Posterior vena cava (tissue), 2 donors: ENCODE measurements around the gene IL16. TPM values are rescaled to one million over a fixed set of nuclear protein-coding genes. Genes with fewer than 3 reads are reported as not detected.
A peak's percentile ranks its signal among the peaks of the same experiment; 100 is the strongest.
"Not testable (repeated sequence)": the region's sequence is repeated elsewhere in the genome, so short reads cannot be mapped to it uniquely, and the experiment has no call there.

Source experiments
- DNase-seq: peaks from one replicate; pipeline ENCODE4 v3.0.0-alpha.2; 2020; ENCODE audit warnings: low spot score
- intact Hi-C, 2 donors: fragments of 100-400 bp; cut with DNase I; formaldehyde crosslinking; loops; one replicate each; pipeline versions ENCODE4 v1.14.1 to v1.14.2; 2022 to 2023
- total RNA-seq, 2 donors: library from RNA; stranded (reverse); fragmentation: NEBNext Ultra II Directional; extraction: Animal tissue kit (Norgen Biotek cat#: 25700); gene quantifications; one replicate each; pipeline ENCODE4 v1.2.1, GENCODE V29; 2021
- donor health status: DM: yes; HTN: yes; CAD: no.
- donor health status: DM: yes; HTN: yes; CAD: no.

IL16 gene
- total RNA-seq, 2 donors from 2014 or later: 12.1 to 21.8 TPM

DNA sequence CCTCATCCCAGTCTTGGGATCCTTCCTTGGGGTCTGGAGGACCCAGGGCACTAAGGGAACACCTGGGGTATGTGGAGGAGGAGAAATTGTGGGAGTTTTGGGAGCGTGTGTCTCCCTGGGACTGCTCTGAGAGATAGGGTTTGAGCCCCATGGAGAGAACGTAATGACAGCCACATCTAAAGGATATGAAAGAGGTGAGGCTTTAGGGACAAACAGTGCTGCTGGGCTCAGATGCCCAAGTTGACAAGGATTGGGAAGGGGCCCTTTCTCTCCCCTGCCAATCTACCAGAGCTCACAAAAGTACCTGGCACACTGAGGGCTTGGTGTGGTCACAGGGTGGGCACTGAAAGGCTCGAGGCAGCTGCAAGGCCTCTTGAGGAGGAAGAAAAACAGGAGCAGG, 140.6 kb downstream of the IL16 start:
- intact Hi-C loops: loop anchor here in 1 of 2 donors (5.0 kb wide), 1 partner anchor 60 kb away; no protein-coding TSS in a partner anchor

DNA sequence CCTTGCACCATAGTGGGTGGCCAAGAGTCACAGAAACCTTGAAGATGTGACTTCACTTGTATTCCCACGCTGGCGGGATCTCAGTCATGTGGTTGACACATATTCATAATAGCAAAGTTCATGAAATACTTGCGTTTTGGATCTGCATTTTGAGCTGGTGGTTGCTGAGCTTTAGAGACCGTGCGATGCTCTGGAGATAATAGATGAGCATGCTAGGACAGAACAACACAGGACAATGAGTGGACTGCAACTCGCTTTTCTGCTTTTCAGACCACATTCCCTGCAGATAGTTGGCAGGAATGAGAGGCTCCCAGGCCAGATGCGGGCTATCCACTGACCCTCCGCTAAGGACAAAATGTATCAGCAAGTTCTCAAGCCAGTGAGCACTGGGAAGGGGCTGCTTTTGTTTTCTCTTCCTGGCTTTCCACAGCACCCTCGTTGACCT, 141.1 kb downstream of the IL16 start:
- DNase-seq: no peak

More for the DNA sequence above, 140.6 kb downstream of the IL16 start:
- DNase-seq: no peak

DNA sequence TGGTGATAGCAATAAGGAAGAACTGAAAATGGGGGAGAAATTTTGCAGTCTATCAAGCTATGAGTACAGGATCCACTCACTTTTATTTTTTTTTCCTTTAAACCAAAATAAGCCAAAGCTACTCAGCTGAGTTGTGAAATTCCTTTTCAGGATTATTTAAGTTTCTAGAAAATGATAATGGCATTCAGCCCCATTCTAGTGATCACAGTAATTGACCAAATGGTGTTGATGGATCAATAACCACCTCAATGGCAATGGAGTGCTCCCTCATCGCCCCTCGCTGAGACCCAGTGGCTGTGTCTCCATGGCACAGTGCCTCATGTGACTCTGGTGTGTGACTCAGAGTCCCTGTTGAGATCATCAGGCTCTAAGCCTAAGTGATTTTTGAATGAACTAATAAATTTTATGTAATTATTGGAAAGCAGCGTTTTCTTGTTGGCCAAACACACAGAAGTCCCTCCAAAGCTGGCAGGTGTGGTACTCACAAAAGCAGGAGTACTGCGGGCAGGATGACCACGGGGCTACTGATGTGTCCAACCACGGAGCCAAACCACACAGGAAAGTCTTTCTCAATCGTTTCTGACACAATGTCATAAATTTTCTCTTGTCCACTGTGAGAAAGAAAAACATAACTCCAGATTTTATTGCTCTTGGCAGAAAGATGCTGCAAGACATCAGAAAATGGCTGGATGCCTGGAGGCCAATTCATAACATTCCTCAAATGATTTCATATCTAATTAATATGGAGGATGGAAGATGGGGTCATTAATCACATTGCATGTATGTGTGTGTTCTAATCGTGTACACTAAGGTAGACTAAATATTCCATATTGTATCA, 141.7 kb downstream of the IL16 start:
- intact Hi-C loops: loop anchor here in 1 of 2 donors (5.0 kb wide), 1 partner anchor 61 kb away; no protein-coding TSS in a partner anchor
- DNase-seq: peak; percentile 86

More for the DNA sequence above, 141.1 kb downstream of the IL16 start:
- intact Hi-C loops: loop anchor here in 1 of 2 donors (5.0 kb wide), 1 partner anchor 60 kb away; no protein-coding TSS in a partner anchor

DNA sequence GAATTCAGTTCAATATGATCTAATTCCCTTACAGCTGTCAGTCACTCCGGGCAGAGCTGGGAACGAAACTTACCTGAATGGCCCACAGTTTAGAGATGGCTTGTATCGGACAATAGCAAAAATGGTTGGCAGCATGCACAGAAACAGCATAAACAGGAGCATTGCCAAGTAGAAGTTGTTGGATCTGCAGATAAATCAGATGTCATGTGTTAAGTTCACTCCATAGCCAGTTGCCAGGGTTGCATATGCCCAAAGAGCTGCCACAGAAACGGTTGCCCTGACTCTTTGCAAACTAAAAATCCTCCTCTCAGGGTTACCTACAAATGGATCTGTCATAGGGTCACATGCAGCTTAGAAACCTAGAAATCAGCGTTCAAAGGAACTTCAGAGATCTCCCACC, 142.6 kb downstream of the IL16 start:
- intact Hi-C loops: loop anchor here in 1 of 2 donors (5.0 kb wide), 1 partner anchor 62 kb away; no protein-coding TSS in a partner anchor
- no peak for DNase-seq

DNA sequence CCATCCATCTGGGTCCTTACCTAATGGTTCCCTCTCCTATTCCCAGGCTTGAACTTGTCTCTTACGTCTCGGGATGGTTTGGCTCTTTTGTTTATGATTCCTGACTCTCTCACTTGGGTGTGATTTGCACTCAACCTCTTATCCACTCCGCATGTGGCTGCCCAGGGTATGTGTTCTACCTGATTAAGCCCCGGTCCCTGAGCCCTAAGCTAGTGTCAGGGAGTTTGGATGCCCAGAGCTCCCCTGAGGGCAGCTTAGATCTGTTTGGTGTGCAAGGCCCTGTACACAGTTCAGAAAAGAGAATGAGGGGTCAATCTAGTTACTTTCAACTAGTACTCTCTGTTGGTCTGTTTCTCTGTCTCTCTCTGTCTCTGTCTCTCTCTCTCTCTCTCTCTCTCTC, 143.2 kb downstream of the IL16 start:
- DNase-seq: no peak
- intact Hi-C loops: loop anchor here in 1 of 2 donors (5.0 kb wide), 1 partner anchor 63 kb away; no protein-coding TSS in a partner anchor

DNA sequence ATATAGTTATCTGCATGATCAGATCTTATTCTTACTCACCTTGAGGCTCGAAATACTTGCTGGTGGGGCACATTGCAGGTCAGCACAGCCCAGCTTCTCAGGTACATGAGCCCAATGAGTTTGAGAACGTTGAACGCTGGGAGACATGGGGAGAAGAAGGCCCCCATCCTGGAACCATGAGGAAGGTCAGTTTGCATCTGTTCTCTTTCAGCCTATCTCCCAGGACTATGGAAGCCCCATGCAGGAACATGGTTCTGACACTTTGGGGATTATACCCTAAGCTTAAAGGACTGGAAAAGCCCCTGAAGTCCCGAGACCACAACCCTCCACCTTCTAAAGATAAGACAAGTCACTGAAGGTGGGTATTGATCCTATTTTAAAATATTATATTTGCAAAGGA, 144.7 kb downstream of the IL16 start:
- no peak for DNase-seq
- intact Hi-C loops: no loop called here

DNA sequence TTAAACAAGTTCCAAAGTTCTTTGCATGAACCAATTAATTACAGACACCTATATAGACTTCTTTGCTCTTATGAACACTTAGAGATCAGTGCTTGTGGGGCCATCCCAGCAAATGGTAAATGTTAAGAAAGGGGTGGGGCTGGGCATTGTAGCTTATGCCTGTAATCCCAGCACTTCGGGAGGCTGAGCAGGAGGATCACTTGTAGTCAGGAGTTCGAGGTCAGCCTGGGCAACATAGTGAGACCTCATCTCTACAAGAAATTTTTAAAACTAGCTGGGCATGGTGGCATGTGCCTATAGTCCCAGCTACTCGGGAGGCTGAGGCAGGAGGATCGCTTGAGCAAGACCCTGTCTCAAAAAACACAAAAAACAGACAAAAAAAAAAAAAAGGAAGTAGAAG, 146.7 kb downstream of the IL16 start:
- no peak for DNase-seq
- intact Hi-C loops: no loop called here

DNA sequence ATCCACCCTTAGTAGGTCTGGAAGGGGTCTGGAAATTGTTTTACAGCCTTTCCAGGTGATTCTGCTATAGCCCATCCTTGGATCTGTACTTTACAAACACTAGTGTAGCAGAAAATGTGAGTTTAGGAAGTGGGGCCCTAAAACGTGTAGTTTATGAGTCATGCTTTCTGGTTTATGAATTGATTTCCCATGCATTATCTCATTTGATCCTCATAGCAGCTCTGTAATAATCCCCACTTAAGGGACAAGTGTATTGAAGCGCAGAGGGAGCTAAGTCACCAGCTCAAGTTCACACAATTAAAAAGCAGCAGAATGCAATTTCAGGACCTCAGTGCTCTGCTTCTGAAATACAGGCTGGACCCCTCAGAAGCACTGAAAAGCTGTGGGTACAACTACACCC, 149.9 kb downstream of the IL16 start:
- intact Hi-C loops: no loop called here
- no peak for DNase-seq

DNA sequence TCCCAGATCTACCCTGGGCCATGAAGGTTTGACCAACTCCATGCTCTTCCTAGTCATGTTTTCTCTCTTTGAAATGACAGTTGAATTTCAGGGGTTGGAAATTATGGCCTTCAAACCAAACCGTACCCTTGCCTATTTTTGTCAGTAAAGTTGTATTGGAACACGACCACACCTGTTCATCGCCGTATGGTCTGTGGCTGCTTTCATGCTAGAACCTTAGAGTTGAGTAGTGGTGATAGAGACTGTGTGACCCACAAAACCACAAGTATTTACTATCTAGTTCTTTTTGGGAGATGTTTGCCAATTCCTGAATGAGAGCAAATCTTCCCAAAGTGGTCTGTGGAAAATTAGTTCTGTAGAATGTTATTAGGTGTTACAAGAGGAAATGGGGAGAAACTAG, 151.2 kb downstream of the IL16 start:
- DNase-seq: no peak
- intact Hi-C loops: no loop called here

DNA sequence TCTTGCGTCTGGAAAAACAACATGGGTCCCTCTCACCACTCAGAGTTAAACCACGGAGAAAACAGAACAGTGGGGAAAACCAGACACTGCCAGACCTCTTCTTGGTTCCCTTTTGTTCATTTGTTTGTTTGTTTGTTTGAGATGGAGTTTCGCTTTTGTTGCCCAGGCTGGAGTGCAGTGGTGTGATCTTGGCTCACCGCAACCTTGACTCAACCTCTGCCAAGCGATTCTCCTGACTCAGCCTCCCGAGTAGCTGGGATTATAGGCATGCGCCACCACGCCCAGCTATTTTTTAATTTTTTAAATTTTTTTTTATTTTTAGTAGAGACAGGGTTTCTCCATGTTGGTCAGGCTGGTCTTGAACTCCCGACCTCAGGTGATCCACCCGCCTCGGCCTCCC, 152.0 kb downstream of the IL16 start:
- DNase-seq, intact Hi-C loops: not testable (repeated sequence)

DNA sequence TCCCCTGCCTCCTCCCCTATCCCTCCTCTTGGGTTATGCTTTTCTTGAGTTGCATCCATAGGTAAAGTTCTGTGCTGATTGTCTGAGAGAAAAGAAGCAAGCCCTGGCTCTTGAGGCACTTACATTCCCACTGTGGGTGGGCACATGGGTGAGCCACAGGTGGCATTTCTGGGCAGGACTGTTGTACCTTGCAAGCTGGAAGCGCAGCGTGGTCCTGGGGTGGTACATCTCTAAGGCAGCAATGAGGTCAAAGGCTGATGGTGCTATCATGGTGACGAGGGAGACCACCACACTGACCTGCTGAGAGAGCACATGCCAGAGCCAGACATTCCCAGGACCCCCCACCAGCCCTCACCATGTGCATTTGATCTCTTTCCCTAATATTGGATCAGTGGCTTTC, 152.6 kb downstream of the IL16 start:
- DNase-seq: no peak
- intact Hi-C loops: no loop called here

DNA sequence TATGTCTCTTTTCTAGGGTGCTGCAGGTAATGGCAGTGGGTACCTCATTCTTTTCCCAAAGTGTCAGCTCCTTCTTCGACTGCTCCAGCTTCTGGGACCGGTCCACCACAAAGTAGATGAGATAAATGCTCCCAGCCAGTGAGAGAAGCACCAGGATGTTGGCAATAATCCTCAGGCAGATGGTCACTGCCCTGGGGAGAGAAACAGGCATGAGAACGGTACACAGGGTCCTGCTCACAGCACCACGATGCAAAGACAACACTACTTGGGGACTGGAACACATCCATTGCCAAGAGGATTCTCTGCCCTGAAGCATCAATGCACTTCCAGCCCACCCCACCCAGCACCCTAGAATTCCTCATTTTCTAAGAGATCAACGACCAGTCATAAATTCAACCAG, 155.0 kb downstream of the IL16 start:
- intact Hi-C loops: no loop called here
- DNase-seq: no peak

DNA sequence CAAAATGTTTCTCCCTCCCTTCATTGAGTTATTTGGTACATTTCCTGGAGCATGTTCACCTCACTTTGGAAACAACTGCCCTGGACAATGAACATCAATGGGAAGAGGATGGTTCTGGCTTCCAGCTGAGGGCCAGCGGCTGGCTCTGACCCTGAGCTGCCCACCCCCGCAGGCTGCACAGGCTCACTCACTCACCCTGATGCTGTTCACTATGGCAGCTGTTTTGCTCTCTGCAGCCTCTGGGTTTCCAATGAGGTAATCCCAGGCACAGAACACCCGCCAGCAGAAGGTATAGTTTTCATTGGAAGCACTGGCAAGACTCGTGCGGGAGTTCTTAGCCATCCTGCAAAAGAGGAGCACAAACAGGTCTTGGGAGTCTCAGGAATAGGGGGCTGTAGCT, 159.6 kb downstream of the IL16 start:
- DNase-seq: no peak
- intact Hi-C loops: no loop called here

DNA sequence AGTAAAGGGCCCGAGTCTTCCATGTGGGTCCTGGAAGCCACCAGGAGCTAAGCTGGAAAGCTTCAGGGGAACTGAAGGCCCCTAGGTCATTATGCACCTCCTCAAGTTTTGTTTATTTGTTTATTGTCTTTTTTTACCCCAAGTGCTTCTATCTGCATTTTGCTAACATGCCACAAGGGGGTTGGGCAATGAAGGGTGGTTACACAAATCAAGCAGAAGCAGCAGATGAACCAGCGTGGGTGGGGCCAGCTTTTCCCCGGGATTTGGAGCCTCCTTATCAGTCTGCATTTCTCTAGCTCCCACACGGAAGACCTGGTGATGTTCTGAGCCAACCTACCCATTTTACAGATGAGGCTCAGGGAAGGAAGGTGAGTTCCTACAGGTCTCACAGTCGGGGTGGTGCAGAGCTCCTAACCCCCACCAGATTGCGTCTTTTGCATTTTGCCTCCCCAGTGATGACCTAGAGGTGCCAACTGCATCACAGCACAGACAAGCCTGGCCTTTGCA, 160.6 kb downstream of the IL16 start:
- intact Hi-C loops: no loop called here
- no peak for DNase-seq

DNA sequence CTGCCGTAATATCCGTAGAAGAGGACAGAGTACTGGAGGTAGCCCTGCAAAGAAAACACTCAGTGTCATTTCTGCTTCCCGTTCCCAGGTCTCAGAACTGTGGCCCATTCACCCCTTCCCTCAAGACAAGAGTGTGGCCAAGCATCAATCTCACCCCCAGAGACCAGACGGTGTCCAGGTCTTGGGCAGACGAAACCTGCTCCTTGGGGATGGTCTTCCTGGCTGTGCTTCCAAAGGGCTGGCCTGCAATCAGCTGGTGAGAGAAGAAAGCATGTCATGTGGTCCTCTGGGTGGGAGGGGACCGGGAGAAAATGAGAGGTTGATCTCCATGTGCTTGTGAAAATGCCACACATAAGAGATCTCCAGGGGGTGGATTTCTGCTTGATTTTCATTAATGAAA, 161.6 kb downstream of the IL16 start:
- intact Hi-C loops: no loop called here
- no peak for DNase-seq

DNA sequence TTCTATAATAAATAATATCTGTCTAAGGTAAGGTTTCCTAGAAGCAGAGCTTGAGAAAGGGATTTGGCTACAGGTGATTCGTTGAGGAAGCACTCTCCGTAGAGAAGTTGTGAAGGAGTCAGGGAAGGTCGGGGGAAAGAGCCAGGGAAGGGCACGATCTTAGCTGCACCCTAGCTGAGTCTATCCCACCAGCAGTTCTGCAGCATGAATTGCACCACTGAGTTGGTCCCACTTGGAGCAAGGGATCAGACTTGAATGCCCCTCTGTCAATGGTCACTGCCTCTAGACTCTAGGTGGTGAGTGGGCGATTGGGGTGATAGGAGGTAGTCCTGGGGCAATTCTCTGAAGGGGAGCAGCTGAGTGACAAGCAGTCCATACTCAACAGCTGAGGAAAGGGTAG, 163.8 kb downstream of the IL16 start:
- intact Hi-C loops: no loop called here
- no peak for DNase-seq

DNA sequence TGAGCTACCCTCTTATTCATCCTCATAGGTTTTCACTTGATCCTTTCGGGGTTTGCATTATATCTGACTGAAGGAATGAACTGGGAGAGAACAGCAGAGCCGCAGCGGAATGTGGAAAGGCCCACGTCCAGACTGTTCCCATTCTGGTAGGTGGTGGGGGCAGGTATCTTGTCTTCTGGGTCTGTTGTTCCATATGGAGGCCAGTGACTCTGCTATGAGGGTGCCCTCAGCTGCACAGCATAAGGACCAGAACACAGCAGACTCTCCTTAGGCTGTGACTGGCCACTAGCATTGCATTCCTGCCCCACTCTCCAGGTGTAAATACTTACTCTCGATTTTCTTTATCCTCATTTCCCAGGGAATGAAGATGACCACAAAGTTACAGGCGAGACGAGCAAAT, 165.2 kb downstream of the IL16 start:
- intact Hi-C loops: no loop called here
- DNase-seq: no peak

DNA sequence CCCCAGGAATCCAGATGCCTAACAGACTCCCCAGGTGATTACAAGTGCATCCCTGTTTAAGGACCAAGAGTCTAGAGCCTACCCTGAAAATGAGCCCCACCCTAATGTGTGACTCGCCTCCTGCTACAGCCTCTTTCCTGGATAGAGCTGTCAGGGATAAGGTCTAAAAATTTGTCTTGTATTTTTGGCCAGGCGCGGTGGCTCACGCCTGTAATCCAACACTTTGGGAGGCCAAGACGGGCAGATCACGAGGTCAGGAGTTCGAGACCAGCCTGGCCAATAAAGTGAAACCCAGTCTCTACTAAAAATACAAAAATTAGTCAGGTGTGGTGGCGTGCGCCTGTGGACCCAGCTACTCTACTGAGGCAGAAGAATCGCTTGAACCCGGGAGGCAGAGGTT, 166.1 kb downstream of the IL16 start:
- intact Hi-C loops: no loop called here
- no peak for DNase-seq

DNA sequence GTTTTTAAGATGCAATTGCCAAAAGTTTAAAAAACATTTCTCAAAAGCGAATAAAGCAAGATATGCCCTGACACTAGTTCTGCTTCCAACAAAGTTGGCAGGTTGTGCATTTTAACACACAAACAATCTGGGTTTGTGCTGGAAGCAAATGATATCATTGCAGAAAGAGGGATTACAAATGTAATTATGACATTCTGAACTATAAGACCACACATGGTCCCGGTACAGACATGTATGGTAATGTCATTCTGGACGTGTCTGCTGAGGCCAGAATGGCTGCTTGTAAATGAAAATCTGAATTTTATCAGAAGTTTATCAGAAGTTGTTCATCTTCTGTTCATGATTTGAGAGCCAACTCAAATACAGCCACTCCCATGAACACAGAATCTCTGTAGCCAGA, 166.6 kb downstream of the IL16 start:
- intact Hi-C loops: no loop called here
- no peak for DNase-seq
